Measurements from ENCODE around the gene MYCBP2.

GRCh38 chr13:77331421-77331820 lies 4.5 kb upstream of the MYCBP2 start:
- TF ChIP-seq CTCF (IDR thresholded peaks at IDR 0.05) (no peak), POLR2A (IDR thresholded peaks at IDR 0.05) (no peak)
